HCT116 (cell line): ENCODE measurements around the gene SLC34A1. TPM values are rescaled to one million over a fixed set of nuclear protein-coding genes. Genes with fewer than 3 reads are reported as not detected.

Source experiments
- ATAC-seq: fragments of 200-7000 bp; cut with Tn5 transposase; 2 replicates; pipeline ENCODE4 v1.9.1; 2020; ENCODE audit warnings: mild to moderate bottlenecking, moderate library complexity
- BruUV-seq: library from RNA; stranded (reverse); fragments of 400-500 nt; replicated peaks from 2 replicates; lab custom pipeline; 2021; lab: Mats Ljungman, UMichigan
- CTCF ChIA-PET: fragments of 300-600 bp; sonication (Branson Sonifier 250); formaldehyde crosslinking; loops from one replicate; lab custom pipeline; 2021; ENCODE audit warnings: antibody characterized with exemption; lab: Charles Lee
- POLR2A ChIA-PET: fragments of 300-600, 350-600 bp; sonication (Branson Sonifier 250); formaldehyde crosslinking; loops from one replicate; lab custom pipeline; 2021; ENCODE audit warnings: antibody characterized with exemption; lab: Charles Lee
- RAD21 ChIA-PET, 2 experiments: fragments of 300-600 bp; sonication (Branson Sonifier 250); formaldehyde crosslinking; loops; one replicate each; lab custom pipeline; 2023; ENCODE audit warnings: low total read pairs in 2 of 2; ENCODE audit not compliant: uncharacterized antibody in 2 of 2, unreplicated experiment in 2 of 2, low non-redundant PET in 1 of 2; lab: Charles Lee
- DNase-seq: peaks from one replicate; pipeline ENCODE4 v3.0.0-alpha.2; 2010; ENCODE audit warnings: low read depth, low spot score
- H2AFZ ChIP-seq: fragments of 200-600 bp; shearing (Covaris generic), sonication (generic); 2 replicates; pipeline ENCODE4 v1.6.1; 2017; ENCODE audit warnings: low read depth, mixed run types, mixed read lengths, antibody characterized with exemption, low read length; ENCODE audit not compliant: poor library complexity, severe bottlenecking
- H3K27ac ChIP-seq: 2 replicates; pipeline ENCODE4 v1.5.1; 2012; ENCODE audit warnings: low read depth, low read length
- H3K27me3 ChIP-seq: fragments of 200-600 bp; sonication (generic); 2 replicates; pipeline ENCODE4 v1.6.1; 2016; ENCODE audit warnings: mixed run types, low read length, mixed read lengths; ENCODE audit not compliant: insufficient read depth
- H3K36me3 ChIP-seq, 2 experiments: fragments of 200-500 bp in 1 of 2; fragments of 200-600 bp in 1 of 2; sonication (Bioruptor generic) in 1 of 2; sonication (generic) in 1 of 2; 2 replicates each; pipeline versions ENCODE4 v1.5.1 to v1.6.1; 2014 to 2016; ENCODE audit warnings: low read length in 2 of 2, inconsistent platforms in 1 of 2, mixed read lengths in 1 of 2, mixed run types in 1 of 2; ENCODE audit not compliant: insufficient read depth in 2 of 2, control insufficient read depth in 1 of 2
- H3K4me1 ChIP-seq, 2 experiments: fragments of 200-600 bp in 1 of 2; sonication (generic) in 1 of 2; 2 replicates each; pipeline versions ENCODE4 v1.5.1 to v1.6.1; 2012 to 2017; ENCODE audit warnings: low read length in 2 of 2, inconsistent platforms in 1 of 2, mild to moderate bottlenecking in 1 of 2, mixed read lengths in 1 of 2, mixed run types in 1 of 2, moderate library complexity in 1 of 2; ENCODE audit not compliant: insufficient read depth in 2 of 2, control insufficient read depth in 1 of 2
- H3K4me2 ChIP-seq: fragments of 200-600 bp; sonication (generic); 2 replicates; pipeline ENCODE4 v1.6.1; 2017; ENCODE audit warnings: mixed run types, low read length, mixed read lengths
- H3K4me3 ChIP-seq, 2 experiments: fragments of 200-600 bp in 1 of 2; sonication (generic) in 1 of 2; replicated peaks in 1 of 2; 2 replicates each; pipeline ENCODE4 v1.5.1; 2011 to 2016; ENCODE audit warnings: low read length in 2 of 2, control low read depth in 1 of 2, low read depth in 1 of 2, mild to moderate bottlenecking in 1 of 2, mixed read lengths in 1 of 2, mixed run types in 1 of 2
- H3K79me2 ChIP-seq: fragments of 200-600 bp; sonication (generic); 2 replicates; pipeline ENCODE4 v1.6.1; 2017; ENCODE audit warnings: mild to moderate bottlenecking, mixed run types, low read length, moderate library complexity, mixed read lengths; ENCODE audit not compliant: insufficient read depth
- H3K9ac ChIP-seq: fragments of 200-600 bp; sonication (generic); 2 replicates; pipeline ENCODE4 v1.6.1; 2016; ENCODE audit warnings: low read length, mixed read lengths
- H3K9me2 ChIP-seq: fragments of 200-600 bp; sonication (generic), shearing (Covaris generic); 2 replicates; pipeline ENCODE4 v1.6.1; 2017; ENCODE audit warnings: mixed run types, mild to moderate bottlenecking, moderate library complexity; ENCODE audit not compliant: insufficient read depth
- H3K9me3 ChIP-seq, 2 experiments: fragments of 200-500 bp in 1 of 2; fragments of 200-600 bp in 1 of 2; sonication (Bioruptor generic) in 1 of 2; sonication (generic) in 1 of 2; 2 replicates each; pipeline ENCODE4 v1.6.1; 2014 to 2017; ENCODE audit warnings: low read length in 2 of 2, mixed read lengths in 2 of 2, inconsistent platforms in 1 of 2, low read depth in 1 of 2, mild to moderate bottlenecking in 1 of 2, mixed run types in 1 of 2, moderate library complexity in 1 of 2; ENCODE audit not compliant: control insufficient read depth in 1 of 2, insufficient read depth in 1 of 2
- H4K20me1 ChIP-seq: fragments of 200-600 bp; sonication (generic), shearing (Covaris generic); 2 replicates; pipeline ENCODE4 v1.6.1; 2017; ENCODE audit warnings: mixed run types, mild to moderate bottlenecking, moderate library complexity; ENCODE audit not compliant: insufficient read depth
- ATF3 ChIP-seq: IDR thresholded peaks from 2 replicates; pipeline ENCODE4 v1.6.1; 2012
- ELF1 ChIP-seq: IDR thresholded peaks from 2 replicates; pipeline ENCODE4 v1.6.1; 2012; ENCODE audit warnings: low read depth, borderline replicate concordance
- JUND ChIP-seq: IDR thresholded peaks from 2 replicates; pipeline ENCODE4 v1.6.1; 2012
- POLR2A ChIP-seq: IDR thresholded peaks from 2 replicates; pipeline ENCODE4 v1.7.0; 2011; ENCODE audit warnings: borderline replicate concordance; ENCODE audit not compliant: insufficient read depth, insufficient read length; ENCODE audit errors: extremely low read depth
- POLR2AphosphoS5 ChIP-seq: IDR thresholded peaks from 2 replicates; pipeline ENCODE4 v1.6.1; 2011; ENCODE audit warnings: mild to moderate bottlenecking, low read depth, low read length, moderate library complexity
- RAD21 ChIP-seq: IDR thresholded peaks from 2 replicates; pipeline ENCODE4 v1.6.1; 2012; ENCODE audit warnings: low read depth, mild to moderate bottlenecking
- REST ChIP-seq: IDR thresholded peaks from 2 replicates; pipeline ENCODE4 v1.6.1; 2012; ENCODE audit warnings: low read depth
- SRF ChIP-seq: IDR thresholded peaks from 2 replicates; pipeline ENCODE4 v1.6.1; 2012; ENCODE audit warnings: low read depth
- ZNF274 ChIP-seq: fragments of 200-500 bp; sonication (Bioruptor generic); IDR thresholded peaks from 2 replicates; pipeline ENCODE4 v1.6.1; 2014; ENCODE audit warnings: mild to moderate bottlenecking, low read depth, low read length, inconsistent platforms
- intact Hi-C: fragments of 100-400 bp; cut with micrococcal nuclease; formaldehyde crosslinking; loops from 2 replicates; pipeline ENCODE4 v1.10.0; 2022
- total RNA-seq: library from RNA; stranded (reverse); gene quantifications from one replicate; pipeline ENCODE4 v1.2.1, GENCODE V29; 2021; ENCODE audit not compliant: unreplicated experiment
- TF ChIP-seq, protein P1 (sequence below), 3 experiments: fragments of 200-600 bp in 1 of 3; sonication (generic) in 1 of 3; IDR thresholded peaks in 2 of 3; conservative IDR thresholded peaks in 1 of 3; 2 replicates each; pipeline ENCODE4 v1.5.1; 2012 to 2017; ENCODE audit warnings: low read depth in 2 of 3, low read length in 2 of 3, antibody characterized with exemption in 1 of 3, borderline replicate concordance in 1 of 3, control low read depth in 1 of 3, mild to moderate bottlenecking in 1 of 3, mixed read lengths in 1 of 3, mixed run types in 1 of 3, moderate library complexity in 1 of 3; ENCODE audit not compliant: insufficient read depth in 1 of 3

The SLC34A1 gene
- total RNA-seq, 1 experiment from 2014 or later = not detected

DNA sequence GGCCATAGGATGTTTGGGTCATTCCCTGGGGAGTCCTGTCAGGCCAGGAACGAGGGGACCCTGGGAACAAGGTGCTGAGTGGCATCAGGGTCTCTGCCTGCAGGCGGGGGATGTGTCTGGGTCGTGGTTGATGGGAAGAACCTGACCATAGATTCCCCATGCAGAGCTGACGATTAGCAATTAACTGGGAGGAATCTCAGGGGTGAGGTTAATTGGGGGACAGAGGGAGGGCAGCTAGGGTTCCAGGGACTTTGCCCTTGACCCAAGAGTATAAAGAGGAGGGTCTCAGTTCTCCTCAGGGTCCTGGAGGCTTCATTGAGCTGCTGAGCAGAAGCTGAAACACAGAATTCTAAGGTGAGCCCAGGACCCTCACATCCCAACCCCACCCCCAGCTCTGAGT is at the start of gene SLC34A1 (continued):
- TF ChIP-seq POLR2A = no peak

DNA sequence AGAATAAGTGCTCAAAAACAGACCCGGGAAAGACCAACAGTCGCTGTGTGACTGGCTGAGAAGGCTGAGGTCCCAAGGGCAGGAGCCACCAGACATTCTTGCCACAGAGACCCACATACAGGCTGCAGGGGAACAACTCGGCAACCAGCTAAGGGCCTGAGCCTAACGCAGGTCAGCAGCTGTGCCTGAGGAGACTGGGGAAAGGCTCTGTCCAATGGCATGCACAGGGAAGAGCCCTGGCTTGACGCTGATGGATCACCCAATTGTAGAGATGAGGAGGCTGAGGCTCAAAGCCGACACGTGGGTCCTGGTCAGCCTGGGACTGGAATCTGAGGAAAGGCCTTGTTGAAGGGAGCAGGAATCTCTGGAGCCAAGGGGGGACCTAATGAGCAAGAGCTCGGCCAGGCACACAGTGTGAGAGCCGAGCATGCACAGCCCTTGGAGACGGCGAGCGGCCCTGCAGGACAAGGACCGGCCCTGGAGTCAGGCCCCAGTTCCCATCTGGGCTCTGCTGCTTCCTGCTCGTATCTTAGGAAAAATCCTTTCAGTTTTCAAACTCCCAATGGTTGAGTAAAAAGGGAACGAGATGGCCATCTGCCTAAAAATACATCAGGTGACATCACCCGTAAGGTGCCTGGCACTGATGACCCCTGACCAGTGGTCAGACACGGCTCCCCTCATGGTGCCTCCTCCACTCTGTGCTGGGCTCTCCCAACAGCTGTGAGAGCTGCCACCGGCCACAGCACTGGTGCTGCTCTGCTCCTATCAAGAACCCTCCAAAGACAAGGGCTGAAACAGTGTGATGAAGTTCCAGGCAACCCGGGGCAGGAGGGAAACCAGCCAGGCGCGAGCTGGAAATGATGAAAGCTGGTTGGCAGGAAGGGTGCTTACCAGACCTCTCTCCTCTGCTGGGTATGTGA is 49.2 kb upstream of the SLC34A1 start:
- Histone ChIP-seq H3K4me2 (no peak overlapping the region), H3K9me3 (no peaks in the 10 kb centered on the region), H3K27ac (no peak overlapping the region), H3K9ac (no peak overlapping the region), H3K9me2 (no peaks in the 10 kb centered on the region), H3K4me1 (no peaks in the 10 kb centered on the region), H4K20me1 (no peaks in the 10 kb centered on the region), H2AFZ (no peak overlapping the region), H3K4me3 (no peak overlapping the region), H3K79me2 (peaks cover 11% of the 10 kb centered on the region), H3K36me3 (peaks cover 30 to 35% of the 10 kb centered on the region in 2 experiments; a peak in 3 of 4 replicates), H3K27me3 (no peaks in the 10 kb centered on the region)
- POLR2A ChIA-PET = no interaction called here
- DNase-seq (no peak), ATAC-seq (no peak)
- intact Hi-C loops = no loop called here
- TF ChIP-seq REST (no peak), POLR2AphosphoS5 (no peak), SRF (no peak), ELF1 (no peak), ZNF274 (no peak), RAD21 (no peak), ATF3 (no peak), JUND (no peak)
- TF ChIP-seq, protein P1, sequence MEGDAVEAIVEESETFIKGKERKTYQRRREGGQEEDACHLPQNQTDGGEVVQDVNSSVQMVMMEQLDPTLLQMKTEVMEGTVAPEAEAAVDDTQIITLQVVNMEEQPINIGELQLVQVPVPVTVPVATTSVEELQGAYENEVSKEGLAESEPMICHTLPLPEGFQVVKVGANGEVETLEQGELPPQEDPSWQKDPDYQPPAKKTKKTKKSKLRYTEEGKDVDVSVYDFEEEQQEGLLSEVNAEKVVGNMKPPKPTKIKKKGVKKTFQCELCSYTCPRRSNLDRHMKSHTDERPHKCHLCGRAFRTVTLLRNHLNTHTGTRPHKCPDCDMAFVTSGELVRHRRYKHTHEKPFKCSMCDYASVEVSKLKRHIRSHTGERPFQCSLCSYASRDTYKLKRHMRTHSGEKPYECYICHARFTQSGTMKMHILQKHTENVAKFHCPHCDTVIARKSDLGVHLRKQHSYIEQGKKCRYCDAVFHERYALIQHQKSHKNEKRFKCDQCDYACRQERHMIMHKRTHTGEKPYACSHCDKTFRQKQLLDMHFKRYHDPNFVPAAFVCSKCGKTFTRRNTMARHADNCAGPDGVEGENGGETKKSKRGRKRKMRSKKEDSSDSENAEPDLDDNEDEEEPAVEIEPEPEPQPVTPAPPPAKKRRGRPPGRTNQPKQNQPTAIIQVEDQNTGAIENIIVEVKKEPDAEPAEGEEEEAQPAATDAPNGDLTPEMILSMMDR (IDR thresholded peaks at IDR 0.05 in 2 of 3, conservative IDR thresholded peaks at IDR 0.05 in 1 of 3; ENCODE audit: borderline replicate concordance in 1 of 3, insufficient read depth in 1 of 3, low read depth in 2 of 3, low read length in 2 of 3) = no peak
- no TSS peak for BruUV-seq
- CTCF ChIA-PET = interaction anchor here (1.3 kb wide), 1 partner anchor 36 kb away, joined by 3 read pairs; no protein-coding TSS in a partner anchor
- RAD21 ChIA-PET = no interaction called here
